Measurements from ENCODE around the gene NTN4.
"Not testable (repeated sequence)": the region's sequence is repeated elsewhere in the genome, so short reads cannot be mapped to it uniquely, and the experiment has no call there.

The NTN4 gene

DNA sequence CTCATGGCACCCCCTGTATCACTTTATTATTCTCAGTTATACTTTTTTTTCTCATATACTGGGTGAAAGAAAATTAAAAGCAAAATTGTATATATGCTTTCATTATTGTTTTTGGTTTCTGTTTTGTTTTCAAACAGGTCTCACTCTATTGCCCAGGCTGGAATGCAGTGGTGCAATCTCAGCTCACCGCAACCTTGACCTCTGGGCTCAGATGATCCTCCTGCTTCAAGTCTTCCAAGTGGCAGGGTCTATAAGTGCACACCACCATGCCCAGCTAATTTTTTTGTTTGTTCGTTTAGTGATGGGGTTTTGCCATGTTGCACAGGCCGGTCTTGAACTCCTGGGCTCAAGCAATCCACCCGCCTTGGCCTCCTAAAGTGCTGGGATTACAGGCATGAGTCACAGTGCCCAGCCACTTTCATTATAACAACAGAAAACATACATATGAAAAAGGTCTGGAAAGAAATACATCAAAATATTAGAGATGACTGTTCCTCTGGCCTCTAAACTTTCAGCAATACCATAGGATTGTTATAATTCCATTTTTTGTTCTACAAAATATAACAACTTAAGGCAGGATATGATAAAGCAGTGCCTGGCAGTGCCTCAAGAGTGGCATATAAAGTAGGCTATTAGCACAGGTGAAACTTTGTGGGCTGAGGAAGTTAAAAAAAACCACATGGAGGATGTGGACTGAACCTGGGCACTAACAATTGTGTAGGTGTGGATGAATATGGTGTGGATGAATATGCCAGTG lies 5.8 kb upstream of the NTN4 start:
- no peak for DNase-seq

DNA sequence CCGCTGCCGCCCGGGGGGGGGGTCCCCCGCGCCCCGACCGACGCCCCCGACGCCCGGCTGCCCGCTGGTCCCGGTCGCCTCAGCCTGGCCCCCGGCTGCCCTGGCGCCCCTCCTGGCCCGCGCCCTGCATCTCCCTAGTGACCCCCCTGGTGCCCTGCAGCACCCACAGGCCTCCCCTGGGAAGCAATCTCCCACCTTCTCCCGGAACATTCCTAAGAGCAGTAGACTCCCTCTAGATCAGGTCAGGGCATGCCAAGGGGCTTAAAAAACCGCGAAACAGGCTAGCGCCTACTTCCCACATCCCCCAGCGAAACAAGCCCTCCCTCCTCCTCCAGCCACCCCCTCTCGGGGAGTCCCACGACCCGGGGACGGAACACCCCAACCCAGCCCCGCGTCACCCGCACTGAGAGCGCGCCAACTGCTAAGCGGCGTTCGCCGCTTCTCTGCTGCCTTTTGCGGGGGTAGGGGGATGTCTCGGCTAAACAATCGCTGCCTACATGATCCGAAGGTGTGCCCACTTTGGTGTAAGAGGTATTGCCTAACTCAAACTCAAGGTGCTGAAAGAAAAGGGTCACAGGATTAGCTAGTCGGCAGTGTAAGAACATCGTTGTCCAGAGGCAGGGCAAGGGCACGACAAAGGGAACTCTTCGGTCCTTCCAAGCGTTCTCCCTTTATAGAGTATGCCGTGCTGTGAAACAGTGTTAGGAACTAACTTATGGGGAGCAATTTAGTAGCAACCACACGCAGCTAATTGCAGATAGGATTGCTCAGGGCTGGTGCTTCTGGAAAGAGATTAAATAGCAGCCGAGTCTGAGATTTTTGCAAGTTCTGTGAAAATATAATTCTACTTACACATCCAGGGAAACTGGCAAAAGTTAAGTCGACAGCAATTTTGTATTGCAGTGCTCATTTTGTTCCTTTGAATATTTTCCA lies 619 bp upstream of the NTN4 start:
- no peak for DNase-seq

DNA sequence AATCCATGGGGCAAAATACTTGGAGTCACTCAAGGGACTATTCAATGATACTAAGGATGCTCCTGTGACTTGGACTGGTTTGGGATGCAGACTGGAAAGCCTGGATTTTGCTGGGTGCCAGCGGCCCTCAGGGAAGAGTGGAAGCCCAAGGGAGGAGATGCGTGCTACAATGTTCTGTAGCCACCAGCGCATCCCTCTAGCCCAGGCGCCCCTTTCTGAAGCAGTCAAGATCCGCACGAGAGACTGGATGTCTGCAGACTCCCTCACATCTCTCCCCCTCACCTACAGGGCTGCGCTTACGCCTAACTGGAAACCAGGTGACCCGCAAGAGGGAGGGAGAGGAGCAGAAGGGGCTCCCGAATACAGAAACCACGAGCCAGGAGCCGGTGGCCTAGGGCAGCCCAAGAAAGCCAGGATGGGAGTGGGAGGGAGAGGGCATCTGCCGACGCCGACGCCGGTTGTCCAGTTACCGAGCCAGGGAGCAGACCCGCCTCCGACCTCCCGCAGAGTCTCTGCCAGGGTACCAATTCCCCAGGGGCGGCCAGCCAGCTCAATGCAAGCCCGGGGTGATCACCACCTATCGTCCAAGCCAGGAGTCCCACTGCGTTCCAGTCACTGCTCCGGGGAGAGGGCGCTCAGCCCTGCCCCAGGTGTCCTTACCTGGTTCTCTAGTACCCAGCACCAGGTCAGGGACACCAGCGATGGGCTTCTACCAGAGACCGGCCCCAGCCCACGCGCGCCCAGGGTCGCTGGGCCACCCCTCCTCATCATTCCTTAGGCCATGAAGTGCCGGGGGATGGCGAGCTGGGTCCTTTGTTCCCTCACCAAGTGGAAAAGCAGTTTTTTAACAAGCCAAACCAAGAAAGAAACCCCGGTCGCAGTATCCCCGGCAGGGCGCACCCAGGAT lies 1.2 kb downstream of the NTN4 start:
- no peak for DNase-seq

DNA sequence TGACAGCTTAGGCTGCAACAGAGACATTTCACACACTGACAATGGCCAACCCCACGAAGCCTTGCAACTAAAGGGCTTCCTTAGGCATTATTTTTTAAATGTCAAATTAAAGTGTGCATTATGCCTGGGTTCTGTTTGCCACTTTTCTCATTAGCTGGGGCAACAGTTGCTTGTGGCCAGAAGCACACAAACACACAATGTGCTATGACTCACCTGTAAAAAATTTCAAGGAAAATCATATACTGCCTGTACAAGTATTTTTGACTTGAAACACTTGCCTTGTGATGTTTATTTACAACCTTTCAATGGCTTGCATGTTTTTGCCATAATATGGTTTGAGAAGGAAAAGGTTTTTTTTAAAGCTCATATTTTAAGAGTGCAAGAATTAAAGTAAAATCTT lies 1.9 kb downstream of the NTN4 start:
- no peak for DNase-seq

DNA sequence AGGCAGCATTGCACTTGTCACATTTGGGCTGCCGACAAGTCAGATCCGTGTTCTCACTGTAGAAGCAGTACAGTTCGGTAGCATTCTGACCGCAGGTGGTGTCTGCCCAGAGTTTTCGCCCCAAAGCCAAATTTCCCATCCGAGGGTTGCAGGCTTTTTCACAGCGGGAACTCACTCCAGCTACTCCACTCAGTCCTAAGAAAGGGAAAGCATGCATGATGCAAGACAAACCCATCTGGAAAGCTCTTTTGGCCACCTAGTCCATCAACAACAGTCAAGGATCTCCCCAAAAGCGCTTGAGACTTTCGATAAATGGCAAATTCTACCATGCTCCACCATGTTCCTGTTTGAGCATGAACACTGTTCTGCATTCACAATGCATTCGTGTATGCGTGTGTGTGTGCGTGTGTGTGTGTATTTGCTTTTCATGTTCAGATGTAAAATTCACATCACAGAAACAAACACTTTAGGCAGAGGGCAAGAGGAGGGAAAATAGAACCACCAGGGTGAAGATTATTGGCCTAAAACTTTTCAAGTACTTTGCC lies 3.2 kb downstream of the NTN4 start:
- DNase-seq, result no peak

DNA sequence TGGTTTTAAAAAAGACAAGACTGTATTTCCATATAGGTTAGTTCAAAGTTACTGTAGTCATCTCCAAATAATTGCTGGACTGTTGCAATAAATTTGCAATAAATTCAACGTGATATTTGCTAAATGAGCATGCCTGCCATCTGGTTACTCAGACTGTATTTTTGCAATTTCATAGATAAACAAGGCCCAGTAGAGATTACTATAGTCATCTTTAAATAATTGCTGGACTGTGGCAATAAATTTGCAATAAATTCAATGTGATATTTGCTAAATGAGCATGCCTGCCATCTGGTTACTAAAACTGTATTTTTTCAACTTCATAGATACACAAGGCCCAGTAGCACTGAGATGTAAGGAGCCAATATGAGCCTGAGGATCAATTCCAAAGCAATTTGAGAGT lies 5.6 kb downstream of the NTN4 start:
- no peak for DNase-seq

DNA sequence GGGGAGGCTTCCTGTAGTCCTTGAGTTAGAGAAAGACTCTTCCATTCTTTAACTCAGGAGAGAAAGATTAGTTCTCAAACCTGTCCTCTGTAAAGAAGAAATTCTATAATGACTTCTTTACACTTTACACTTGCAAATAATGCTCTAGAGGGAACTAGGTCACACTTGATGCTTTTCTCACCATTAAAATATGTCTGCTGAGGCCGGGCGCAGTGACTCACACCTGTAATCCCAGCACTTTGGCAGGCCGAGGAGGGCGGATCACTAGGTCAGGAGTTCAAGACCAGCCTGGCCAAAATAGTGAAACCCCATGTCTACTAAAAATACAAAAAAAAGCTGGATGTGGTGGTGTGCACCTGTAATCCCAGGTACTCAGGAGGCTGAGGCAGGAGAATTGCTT lies 6.3 kb downstream of the NTN4 start:
- DNase-seq, result no peak

DNA sequence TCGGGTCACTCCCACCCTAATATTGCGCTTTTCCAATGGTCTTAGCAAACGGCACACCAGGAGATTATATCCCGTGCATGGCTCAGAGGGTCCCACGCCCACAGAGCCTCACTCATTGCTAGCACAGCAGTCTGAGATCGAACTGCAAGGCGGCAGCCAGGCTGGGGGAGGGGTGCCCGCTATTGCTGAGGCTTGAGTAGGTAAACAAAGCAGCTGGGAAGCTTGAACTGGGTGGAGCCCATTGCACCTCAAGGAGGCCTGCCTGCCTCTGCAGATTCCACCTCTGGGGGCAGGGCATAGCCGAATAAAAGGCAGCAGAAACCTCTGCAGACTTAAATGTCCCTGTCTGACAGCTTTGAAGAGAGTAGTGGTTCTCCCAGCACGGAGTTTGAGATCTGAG lies 15.1 kb downstream of the NTN4 start:
- DNase-seq, result not testable (repeated sequence)

DNA sequence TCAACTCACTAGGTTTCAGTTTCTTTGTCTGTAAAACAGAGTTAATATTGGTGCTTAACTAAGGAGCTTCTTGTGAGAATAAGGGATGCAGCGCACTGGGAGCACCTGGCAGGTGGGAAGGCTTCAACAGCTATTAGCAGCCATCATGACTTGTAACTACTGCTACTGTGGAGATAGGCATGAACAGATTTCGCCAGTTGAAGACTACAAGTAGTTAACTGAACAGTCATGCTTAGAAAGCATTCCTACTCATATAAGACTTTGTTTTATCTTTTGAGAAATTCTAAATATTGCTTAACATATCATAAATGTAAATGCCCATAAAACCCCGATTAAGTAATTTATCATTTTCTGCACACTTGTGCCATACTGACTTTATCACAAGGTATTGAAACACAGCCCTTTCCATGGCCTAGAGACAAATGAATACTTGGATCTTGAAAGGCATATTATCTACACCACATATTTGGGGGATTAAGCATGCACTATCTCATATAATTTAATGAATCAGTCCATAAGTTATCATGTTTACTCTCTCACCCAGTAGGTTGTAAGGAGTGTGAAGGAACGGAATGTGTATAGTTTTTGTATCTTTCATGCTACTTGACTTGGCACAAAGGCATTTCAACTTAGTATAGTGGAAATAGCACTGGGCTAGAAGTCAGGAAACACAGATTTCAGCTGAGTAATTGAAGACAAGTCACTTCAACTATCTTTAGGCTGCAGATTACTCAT lies 16.1 kb downstream of the NTN4 start:
- DNase-seq, result no peak

DNA sequence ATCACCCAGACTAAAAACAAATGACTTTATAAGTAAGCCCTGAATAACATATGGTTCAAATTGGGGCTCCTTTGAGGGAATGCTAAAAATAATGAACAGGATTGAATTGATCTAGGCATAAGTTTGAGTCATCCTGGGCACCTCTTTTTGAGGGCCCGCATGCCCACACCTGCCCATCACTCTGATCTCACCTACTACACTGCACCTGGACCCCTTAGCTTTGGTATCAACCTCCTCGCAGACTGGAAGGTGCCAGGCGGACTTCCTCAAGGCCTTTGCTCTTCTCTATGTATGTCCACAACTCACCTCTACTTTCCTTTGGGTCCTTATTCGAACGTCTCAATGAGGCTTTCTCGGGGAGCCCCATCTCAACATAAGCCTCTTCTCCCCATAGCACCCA lies 17.2 kb downstream of the NTN4 start:
- no peak for DNase-seq

DNA sequence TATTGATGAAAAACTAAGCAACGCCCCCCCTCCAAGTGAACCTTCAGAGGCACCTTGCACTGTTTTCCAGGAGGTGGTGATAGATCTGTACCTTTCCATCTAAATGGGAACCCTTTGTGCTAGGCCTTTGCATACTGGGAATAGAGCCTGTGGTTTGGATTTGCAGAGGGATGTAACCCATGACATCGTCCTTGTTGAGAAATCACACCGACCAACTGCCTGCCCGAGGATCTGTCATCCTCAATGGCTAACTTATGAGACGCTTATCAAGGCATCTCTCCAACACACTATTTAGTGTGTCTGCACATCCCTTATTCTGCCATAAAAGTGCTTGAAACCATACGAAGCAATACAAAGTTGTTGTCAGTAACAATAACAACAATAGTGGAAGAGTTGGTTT lies 22.9 kb downstream of the NTN4 start:
- no peak for DNase-seq

DNA sequence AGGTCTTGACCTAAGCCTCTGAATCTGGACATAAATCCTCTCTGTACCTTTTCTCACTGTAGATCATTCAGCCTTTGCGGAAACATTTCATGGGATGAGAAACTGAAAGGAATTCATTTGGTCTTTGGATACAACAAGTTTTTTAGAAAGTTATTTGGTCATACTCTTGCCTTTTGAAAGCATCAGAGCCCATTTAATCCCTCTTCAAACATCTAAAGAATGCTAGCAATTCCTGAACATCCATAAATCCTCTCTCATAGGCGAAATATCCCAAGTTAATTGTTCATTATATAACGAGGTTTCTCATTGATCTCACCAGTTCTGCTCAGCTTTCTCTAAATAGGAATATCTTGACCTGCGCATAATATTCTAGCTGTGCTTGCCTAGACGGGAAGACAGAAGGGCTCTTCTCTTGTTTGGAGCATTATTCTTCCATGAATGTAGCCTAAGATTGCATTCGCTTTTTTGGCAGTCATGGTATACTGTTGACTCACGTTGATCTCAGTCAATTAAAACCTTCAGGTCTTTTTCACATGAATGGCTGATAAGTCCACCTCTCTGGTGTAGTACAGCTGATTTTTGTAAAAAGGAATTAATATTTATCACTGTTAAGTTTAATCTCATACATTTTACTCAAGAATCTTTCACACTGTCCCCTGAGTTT lies 24.1 kb downstream of the NTN4 start:
- DNase-seq, result no peak

DNA sequence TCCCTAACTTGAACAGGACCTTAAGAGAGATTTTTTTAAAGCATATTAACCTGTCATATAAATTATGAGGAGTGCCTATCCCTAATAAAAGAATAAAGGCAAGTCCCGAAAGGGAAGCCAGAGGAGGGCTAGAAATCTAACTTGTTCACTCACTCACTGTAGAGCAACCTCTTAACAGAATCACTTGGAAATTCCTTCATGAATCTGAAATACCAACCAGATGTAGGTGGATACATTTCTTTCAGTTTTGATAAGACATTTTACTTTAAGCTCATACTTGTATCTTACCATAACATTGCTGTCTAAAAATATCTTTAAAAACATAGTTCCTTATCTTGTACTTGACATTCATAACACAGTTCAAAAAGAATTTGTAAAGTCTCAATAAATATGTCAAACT lies 25.7 kb downstream of the NTN4 start:
- no peak for DNase-seq

DNA sequence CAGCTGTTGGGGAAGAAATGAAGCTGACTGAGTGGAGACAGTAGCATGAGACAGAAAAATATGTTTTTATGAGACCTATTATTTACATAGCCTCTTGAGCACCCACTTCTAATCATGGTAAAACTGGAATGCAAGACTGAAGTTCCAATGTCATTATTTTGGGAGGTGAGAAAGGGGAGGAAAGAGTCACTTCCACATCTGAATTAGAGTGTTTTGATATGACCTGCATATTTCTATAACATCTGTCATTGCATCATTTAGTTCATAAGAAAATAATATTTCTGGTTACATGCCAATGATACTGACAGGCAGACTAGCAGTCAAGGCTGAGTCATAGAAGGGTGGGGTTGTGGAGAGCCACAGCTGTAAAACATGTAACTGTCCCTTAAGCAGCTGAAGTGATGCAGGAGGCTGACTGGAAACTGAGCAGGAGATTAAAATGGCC lies 26.7 kb downstream of the NTN4 start:
- DNase-seq, result no peak

DNA sequence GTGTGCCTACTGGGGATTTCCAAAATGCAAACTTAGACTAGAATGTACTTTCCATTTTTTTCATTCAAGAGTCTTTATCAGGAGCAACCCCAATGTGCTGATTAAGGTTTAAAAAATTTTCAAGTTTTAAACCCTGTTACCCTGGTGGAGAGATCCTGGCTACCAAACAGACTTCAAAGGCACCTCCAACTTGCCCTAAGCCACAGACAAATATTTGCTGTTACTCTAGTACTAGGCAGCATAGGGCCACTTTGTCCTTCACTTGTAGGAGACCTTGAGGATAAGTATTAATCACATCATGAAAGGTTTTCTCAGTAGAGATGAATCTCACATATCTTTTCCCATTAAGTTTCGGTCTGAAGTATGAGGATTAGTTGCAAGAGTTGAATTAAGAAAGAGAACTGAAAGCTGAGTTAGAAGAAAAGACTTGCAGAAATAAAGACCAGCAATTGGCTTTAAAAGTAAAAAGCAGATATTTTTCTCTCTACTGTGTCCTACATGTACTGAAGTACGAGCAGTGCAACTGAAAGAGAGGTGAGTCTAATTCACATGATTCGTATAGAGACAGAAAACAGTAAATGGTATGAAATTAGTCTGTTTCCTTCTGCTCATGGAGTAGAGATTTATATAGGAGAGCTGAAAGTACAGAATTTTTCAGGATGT lies 28.3 kb downstream of the NTN4 start:
- no peak for DNase-seq

DNA sequence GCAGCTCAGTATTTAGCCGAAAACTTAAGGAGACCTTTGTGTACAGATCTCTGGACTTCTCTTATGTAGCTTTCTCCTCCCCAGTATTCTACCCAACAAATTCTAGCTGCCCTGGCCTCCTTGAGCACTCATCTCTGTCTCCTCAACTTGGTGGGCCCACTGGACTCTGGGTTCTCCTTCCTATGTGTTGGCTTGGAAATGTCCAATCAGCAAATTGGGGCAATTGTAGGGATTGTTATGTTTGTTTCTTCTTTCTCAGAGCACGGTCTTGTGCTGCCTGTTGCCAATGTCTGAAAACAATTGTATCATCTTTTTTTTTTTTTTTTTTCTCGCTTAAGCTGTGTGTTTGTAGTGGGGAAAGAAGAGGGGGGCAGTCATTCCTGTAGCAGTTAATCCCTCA lies 30.2 kb downstream of the NTN4 start:
- DNase-seq, result no peak

DNA sequence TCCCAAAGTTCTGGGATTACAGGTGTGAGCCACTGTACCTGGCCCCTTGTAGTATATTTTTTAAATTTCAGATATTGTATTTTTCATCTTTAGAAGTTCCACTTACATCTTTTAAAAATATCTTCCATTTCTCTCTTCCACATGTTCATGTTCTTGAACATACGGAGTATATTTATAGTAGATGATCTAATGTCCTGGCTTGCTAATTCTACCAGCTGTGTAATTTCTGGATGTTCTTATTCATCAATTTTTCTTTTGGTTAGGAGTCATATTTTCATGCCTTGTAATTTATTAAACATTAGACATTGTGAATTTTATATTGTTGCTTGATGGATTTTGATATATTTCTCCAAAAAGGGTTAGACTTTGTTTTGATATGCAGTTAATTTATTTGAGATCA lies 30.8 kb downstream of the NTN4 start:
- no peak for DNase-seq

DNA sequence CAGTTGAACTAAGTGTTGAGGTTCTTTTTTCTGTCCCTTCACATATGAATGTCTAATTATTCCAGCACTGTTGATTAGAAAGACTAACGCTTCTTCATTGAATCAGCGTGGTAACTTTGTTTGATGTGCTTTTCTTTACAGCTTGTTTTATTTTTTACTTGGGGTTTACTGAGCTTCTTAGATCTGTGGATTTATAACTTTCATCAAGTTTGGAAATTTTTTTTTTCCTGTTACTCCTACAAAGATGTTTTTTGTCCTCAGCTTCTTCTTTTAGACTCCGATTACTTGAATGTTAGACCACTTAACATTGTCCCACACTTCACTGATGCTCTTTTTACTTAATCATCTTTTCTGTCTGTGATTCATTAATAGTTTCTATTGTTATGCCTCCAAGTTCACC lies 31.5 kb downstream of the NTN4 start:
- DNase-seq, result no peak

DNA sequence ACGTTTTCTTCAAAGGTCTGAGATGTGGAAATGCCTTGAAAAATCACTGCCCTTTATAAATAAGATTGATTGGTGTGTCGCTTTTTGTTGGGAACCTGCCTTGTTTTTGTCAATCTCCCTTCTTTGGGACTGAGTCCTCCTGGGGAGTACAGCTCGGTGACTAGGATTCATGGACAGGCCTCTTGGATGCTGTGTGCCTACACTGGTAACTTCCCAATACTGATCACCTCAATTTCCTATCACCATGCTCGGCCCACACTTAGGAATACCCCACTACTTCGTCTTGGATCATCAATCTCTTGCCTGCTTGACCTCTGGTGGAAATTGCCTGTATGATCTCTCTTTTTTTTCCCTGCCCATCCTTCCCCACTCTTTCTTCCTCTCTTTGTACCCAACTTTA lies 34.2 kb downstream of the NTN4 start:
- no peak for DNase-seq

DNA sequence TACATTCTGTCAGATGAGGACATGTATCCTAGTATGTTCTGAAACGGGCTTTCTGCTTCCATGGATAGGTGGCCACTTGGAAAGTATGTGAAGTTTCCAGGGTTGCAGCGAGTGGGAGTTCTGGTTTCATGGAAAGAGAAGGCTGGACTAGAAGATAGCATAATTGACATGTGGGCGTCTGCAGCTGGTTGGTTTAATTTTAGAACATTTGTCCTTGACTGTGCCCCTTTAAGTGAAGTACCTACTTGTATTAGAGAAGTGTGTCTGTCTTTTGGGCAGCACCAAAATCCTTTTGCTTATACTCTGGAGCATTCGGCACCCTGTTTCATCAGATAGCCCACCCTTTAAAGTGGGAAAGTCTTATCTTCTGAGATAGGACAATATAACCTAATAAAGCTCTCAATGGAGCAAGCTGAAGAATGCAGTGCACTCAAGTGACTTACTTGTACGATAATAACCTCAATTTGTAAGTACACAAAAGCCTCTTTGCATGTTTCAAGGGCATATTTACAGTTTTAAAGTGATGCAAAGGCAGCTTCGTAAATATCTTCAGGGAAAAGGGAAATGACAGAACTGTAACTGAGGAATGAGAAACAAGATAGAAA lies 35.2 kb downstream of the NTN4 start:
- no peak for DNase-seq

DNA sequence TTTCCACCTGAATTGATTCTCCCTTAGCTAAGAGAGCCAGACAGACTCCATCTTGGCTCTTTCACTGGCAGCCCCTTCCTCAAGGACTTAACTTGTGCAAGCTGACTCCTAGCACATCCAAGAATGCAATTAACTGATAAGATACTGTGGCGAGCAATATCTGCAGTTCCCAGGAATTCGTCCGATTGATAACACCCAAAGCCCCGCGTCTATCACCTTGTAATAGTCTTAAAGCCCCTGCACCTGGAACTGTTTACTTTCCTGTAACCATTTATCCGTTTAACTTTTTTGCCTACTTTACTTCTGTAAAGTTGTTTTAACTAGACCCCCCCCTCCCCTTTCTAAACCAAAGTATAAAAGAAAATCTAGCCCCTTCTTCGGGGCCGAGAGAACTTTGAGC lies 44.5 kb downstream of the NTN4 start:
- not testable (repeated sequence) for DNase-seq

All from midbrain (tissue), 1 donor.